GM12875 (cell line): ENCODE measurements around the gene MICAL3.
"Not testable (repeated sequence)": the region's sequence is repeated elsewhere in the genome, so short reads cannot be mapped to it uniquely, and the experiment has no call there.

Experiments
- H3K4me3 ChIP-seq: one replicate; pipeline ENCODE4 v1.5.1; 2011; ENCODE audit warnings: low read depth, low read length, control low read depth
- CTCF ChIP-seq: IDR thresholded peaks from 2 replicates; pipeline ENCODE4 v1.5.1; 2011; ENCODE audit warnings: low read depth, mild to moderate bottlenecking, control low read depth, inconsistent platforms, low read length, moderate library complexity, borderline replicate concordance; ENCODE audit not compliant: insufficient read depth

Gene MICAL3

GRCh38 chr22:18058371-18059093 lies 34.2 kb upstream of the MICAL3 start:
- H3K4me3 ChIP-seq, result no peak overlapping the region
- TF ChIP-seq CTCF, result no peak

GRCh38 chr22:18057568-18058209 lies 33.3 kb upstream of the MICAL3 start:
- no peak overlapping the region for H3K4me3 ChIP-seq
- no peak for TF ChIP-seq CTCF

- 0 out of 2 replicates have a peak, but pooled peaks have one; percentile 9 for TF ChIP-seq CTCF
- H3K4me3 ChIP-seq, result no peak overlapping the region
These were observed 32.6 kb upstream of the MICAL3 start for GRCh38 chr22:18056807-18057474.

- TF ChIP-seq CTCF, result no peak
- no peak overlapping the region for H3K4me3 ChIP-seq
These were observed 31.9 kb upstream of the MICAL3 start for GRCh38 chr22:18056161-18056666.

GRCh38 chr22:18055619-18056160 lies 31.3 kb upstream of the MICAL3 start:
- no peak for TF ChIP-seq CTCF

GRCh38 chr22:18053216-18053946 lies 29.0 kb upstream of the MICAL3 start:
- not testable (repeated sequence) for H3K4me3 ChIP-seq

More at GRCh38 chr22:18055619-18056160, 31.3 kb upstream of the MICAL3 start:
- H3K4me3 ChIP-seq, result no peak overlapping the region

- not testable (repeated sequence) for H3K4me3 ChIP-seq
These were observed 26.8 kb upstream of the MICAL3 start for GRCh38 chr22:18051113-18051512.
